Progenitor cell of endocrine pancreas (in vitro differentiated cells): ENCODE data around the gene MYORG. TPM values are rescaled to one million over a fixed set of nuclear protein-coding genes. Genes with fewer than 3 reads are reported as not detected.

Experiments used
- DNase-seq: peaks from one replicate; pipeline ENCODE4 v3.0.0; 2021; ENCODE audit warnings: low spot score; ENCODE audit not compliant: unreplicated experiment
- H3K27ac Mint-ChIP-seq: 2 replicates; pipeline ENCODE4 v1.8.0; 2021; ENCODE audit warnings: mild to moderate bottlenecking, moderate library complexity, mixed read lengths
- H3K27me3 Mint-ChIP-seq: 2 replicates; pipeline ENCODE4 v1.8.0; 2021; ENCODE audit warnings: mixed read lengths
- H3K36me3 Mint-ChIP-seq: 2 replicates; pipeline ENCODE4 v1.8.0; 2022; ENCODE audit warnings: mixed read lengths; ENCODE audit not compliant: insufficient read depth
- H3K4me1 Mint-ChIP-seq: 2 replicates; pipeline ENCODE4 v1.8.0; 2021; ENCODE audit warnings: low read depth, mixed read lengths
- H3K4me3 Mint-ChIP-seq: 2 replicates; pipeline ENCODE4 v1.8.0; 2021; ENCODE audit warnings: low read depth, mild to moderate bottlenecking, moderate library complexity, mixed read lengths
- H3K9me3 Mint-ChIP-seq: 2 replicates; pipeline ENCODE4 v1.8.0; 2021; ENCODE audit warnings: low read depth, mixed read lengths
- total RNA-seq: library from RNA; stranded (reverse); gene quantifications from 2 replicates; pipeline ENCODE4 v1.2.1, GENCODE V29; 2021
- TF ChIP-seq, protein P1 (sequence below): fragments of 200-600 bp; sonication (generic); IDR thresholded peaks from one replicate; pipeline ENCODE4 v1.5.0; 2021; ENCODE audit warnings: antibody characterized with exemption, mild to moderate bottlenecking; ENCODE audit not compliant: unreplicated experiment

MYORG gene
- total RNA-seq, 1 donor from 2014 or later, result 8.8 TPM

DNA sequence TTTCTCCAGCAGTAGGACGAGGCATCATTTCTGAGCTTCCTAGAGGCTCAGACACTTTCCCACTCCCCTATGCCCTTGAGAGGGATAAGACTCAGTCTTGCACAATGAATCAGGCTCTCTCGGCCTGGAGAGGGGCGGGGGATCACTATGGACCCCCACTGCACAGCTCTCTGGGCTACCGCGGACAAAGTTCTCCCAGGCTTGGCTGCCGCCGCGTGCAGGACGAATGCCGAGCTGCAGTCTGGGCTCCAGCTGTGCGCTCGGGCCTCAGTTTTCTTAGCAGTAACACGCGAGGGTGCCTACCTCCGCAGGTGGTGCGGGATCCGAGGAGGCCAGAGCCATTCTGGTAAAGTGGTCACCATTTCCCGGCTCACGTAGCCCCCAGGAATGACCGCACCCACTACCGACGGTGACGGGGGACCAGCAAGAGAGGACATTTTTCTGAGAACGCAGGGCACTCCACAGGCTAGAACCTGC is 3.4 kb upstream of the MYORG start:
- H3K36me3 Mint-ChIP-seq, result no peaks in the 10 kb centered on the region
- DNase-seq, result no peak
- peaks cover 22% of the 10 kb centered on the region for H3K4me1 Mint-ChIP-seq
- peak overlapping the region; percentile 75 for H3K4me3 Mint-ChIP-seq
- no peaks in the 10 kb centered on the region for H3K9me3 Mint-ChIP-seq
- peaks cover 68% of the 10 kb centered on the region for H3K27me3 Mint-ChIP-seq
- TF ChIP-seq, protein P1, sequence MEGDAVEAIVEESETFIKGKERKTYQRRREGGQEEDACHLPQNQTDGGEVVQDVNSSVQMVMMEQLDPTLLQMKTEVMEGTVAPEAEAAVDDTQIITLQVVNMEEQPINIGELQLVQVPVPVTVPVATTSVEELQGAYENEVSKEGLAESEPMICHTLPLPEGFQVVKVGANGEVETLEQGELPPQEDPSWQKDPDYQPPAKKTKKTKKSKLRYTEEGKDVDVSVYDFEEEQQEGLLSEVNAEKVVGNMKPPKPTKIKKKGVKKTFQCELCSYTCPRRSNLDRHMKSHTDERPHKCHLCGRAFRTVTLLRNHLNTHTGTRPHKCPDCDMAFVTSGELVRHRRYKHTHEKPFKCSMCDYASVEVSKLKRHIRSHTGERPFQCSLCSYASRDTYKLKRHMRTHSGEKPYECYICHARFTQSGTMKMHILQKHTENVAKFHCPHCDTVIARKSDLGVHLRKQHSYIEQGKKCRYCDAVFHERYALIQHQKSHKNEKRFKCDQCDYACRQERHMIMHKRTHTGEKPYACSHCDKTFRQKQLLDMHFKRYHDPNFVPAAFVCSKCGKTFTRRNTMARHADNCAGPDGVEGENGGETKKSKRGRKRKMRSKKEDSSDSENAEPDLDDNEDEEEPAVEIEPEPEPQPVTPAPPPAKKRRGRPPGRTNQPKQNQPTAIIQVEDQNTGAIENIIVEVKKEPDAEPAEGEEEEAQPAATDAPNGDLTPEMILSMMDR, result no peak
- H3K27ac Mint-ChIP-seq, result no peak overlapping the region

DNA sequence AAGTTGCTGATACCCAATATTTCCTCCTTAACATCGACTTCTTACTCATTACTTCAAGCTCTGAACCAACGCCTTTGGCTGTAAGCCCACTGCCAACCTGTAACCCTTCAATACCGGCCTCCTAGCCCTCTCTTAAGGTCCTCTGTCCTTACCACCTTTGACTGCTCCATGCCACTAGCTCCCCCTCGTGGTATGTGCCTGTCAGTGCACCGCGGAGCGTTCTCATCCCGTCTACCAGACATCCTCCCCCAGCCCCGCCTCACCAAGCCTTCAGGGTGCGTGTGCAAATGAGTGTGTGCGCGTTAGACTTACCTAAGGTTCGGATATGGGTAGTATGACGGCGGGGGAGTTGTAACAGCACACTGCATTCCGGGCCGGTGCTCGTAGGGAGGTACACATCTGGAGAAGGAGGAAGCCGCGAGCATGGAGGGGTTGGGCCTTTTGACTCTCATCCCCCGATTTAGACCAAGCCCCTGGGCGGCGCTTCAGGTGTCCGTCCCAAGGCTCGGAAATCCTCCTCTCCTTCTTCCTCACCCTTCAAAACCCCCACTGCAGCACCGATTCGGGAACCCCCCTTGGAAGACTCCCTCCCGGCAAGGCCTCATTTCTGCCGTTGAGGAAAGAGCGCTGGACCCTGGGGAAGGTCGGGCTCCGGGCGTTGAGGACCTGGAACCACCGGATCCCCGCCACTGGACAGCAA is 2.8 kb upstream of the MYORG start:
- peaks cover 63% of the 10 kb centered on the region for H3K27me3 Mint-ChIP-seq
- H3K4me1 Mint-ChIP-seq, result peaks cover 25% of the 10 kb centered on the region
- DNase-seq, result peak; percentile 81
- H3K27ac Mint-ChIP-seq, result peak overlapping the region; percentile 10
- TF ChIP-seq, protein P1, result peak; percentile 91
- H3K9me3 Mint-ChIP-seq, result no peaks in the 10 kb centered on the region
- peak overlapping the region; percentile 75 for H3K4me3 Mint-ChIP-seq
- no peaks in the 10 kb centered on the region for H3K36me3 Mint-ChIP-seq

DNA sequence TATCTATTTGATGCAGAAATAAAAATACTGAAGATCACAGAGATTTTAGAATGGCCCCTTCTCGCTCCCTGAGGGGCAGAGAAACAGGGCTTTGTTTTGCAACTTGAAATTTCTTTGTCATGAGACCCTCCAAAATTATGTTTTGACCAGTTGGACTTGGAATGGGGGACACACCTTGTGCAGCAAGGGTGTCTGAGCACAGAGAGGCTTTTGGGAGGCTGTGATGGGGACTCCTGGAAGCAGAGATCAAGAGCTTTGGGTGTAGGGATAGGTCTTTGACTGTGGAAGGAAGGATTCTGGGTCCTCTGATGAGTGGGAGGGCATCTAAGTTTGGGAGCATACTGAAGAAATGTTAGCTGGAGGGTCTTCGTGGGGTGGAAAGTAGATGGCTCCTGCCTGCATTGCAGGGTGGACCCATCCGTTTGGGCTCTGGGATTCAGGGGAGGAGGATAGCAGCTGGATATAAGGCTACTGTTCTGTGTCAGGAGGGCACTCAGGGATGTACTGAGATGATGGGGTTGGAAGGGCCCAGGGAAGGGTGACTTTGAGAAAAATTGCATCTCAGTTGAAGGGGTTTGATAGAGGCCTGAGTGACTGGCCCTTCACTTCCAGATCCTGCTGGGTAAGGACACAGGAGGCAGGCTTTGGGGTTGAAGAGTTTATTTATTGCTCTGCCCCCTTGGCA is 1.8 kb upstream of the MYORG start:
- no peaks in the 10 kb centered on the region for H3K36me3 Mint-ChIP-seq
- no peak overlapping the region for H3K27ac Mint-ChIP-seq
- no peak for DNase-seq
- H3K4me3 Mint-ChIP-seq, result no peak overlapping the region
- H3K9me3 Mint-ChIP-seq, result no peaks in the 10 kb centered on the region
- peaks cover 53% of the 10 kb centered on the region for H3K27me3 Mint-ChIP-seq
- peaks cover 28% of the 10 kb centered on the region for H3K4me1 Mint-ChIP-seq
- TF ChIP-seq, protein P1, result no peak

DNA sequence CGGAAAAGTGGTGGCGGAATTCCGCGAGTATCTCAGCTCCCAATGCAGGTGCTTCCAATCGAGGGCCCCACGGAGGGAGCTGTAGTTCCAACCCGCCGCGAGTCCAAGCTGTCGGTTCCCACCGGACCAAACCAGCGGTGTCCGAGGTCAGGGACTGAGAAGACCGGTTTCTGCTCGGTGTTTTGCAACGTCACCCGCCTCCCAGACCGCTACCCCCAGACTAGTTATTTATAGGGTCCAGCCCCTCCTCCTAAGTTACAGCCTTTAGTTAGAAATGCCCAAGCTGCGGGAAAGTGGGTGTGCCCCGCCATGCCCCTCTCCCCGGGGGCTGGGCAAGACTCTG is 677 bp upstream of the MYORG start:
- peak; percentile 34 for DNase-seq
- peak overlapping the region; percentile 86 for H3K4me3 Mint-ChIP-seq

DNA sequence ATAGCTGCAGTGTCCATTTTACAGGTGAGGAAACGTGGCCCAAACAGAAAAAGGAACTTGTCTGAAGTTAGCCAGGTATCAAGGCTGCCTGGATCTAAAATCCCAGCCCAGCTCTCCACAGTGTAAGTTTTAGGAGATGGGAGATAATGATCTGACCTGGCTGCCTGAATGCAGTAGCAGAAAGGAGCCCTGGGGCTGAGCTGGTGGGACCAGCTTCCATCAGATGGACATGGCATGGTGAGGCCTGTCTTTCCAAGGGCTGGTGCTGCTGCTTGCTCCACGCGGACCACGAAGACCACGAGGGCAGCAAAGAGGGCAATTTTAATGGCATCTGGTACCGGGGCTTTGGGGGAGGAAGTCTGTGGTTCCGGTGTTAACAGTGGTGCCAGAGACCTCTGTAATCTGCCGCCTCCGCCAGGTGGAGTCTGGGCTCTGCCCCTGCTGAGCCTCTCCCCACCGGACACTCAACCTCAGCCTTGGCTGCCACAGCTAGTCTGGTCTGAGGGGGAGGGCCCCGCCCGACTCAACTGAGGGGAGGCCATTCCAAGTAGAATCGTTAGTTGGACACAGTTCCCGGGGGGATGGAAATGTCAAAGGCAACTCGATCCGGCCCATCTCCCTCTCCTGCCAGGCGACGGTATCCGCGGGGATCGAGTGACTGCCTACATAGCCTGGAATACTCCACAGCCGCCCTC is 650 bp downstream of the MYORG start:
- Mint-ChIP-seq H3K4me1 (peaks cover 26% of the 10 kb centered on the region), H3K36me3 (peaks cover 10% of the 10 kb centered on the region), H3K27me3 (peaks cover 28% of the 10 kb centered on the region), H3K4me3 (peak overlapping the region; percentile 86), H3K27ac (peak overlapping the region; percentile 89), H3K9me3 (no peaks in the 10 kb centered on the region)
- no peak for DNase-seq
- TF ChIP-seq, protein P1, result peak; percentile 38

More for the DNA sequence above, 677 bp upstream of the MYORG start:
- peak overlapping the region; percentile 89 for H3K27ac Mint-ChIP-seq
- H3K36me3 Mint-ChIP-seq, result peaks cover 4% of the 10 kb centered on the region
- H3K9me3 Mint-ChIP-seq, result no peaks in the 10 kb centered on the region
- peaks cover 28% of the 10 kb centered on the region for H3K4me1 Mint-ChIP-seq
- peaks cover 42% of the 10 kb centered on the region for H3K27me3 Mint-ChIP-seq
- TF ChIP-seq, protein P1, result no peak
